Prostate gland (tissue), 2 donors: Measurements from ENCODE around the gene EVC2. TPM values are rescaled to one million over a fixed set of nuclear protein-coding genes. Genes with fewer than 3 reads are reported as not detected.

Experiments used
- DNase-seq: peaks from one replicate; pipeline ENCODE4 v3.0.0-alpha.2; 2019; ENCODE audit warnings: low spot score
- H3K27ac ChIP-seq, 2 donors: fragments of 200-600 bp; sonication (generic); 2 replicates each; pipeline ENCODE4 v1.5.1; 2017 to 2019
- H3K27me3 ChIP-seq: fragments of 200-600 bp; sonication (generic); replicated peaks from 2 replicates; pipeline ENCODE4 v1.5.1; 2019; ENCODE audit not compliant: insufficient read depth
- H3K36me3 ChIP-seq, 2 donors: fragments of 200-600 bp; sonication (generic); 1 replicate in 1 of 2; 2 replicates in 1 of 2; pipeline versions ENCODE4 v1.5.1 to v1.8.1; 2017 to 2019
- H3K4me1 ChIP-seq: fragments of 200-600 bp; sonication (generic); replicated peaks from 2 replicates; pipeline ENCODE4 v1.5.1; 2019
- H3K4me3 ChIP-seq, 2 donors: fragments of 200-600 bp; sonication (generic); 2 replicates each; pipeline ENCODE4 v1.5.1; 2017 to 2019
- H3K9me3 ChIP-seq: fragments of 200-600 bp; sonication (generic); 2 replicates; pipeline ENCODE4 v1.5.1; 2017
- POLR2A ChIP-seq: fragments of 450-650 bp; IDR thresholded peaks from one replicate; pipeline ENCODE4 v1.6.1; 2016; ENCODE audit warnings: antibody characterized with exemption, mild to moderate bottlenecking
- POLR2AphosphoS5 ChIP-seq: sonication (generic); formaldehyde crosslinking; IDR thresholded peaks from one replicate; pipeline ENCODE4 v1.6.1; 2017; ENCODE audit warnings: antibody characterized with exemption
- WGBS: methylation state at CpG from one replicate; pipeline ENCODE4 v1.1.5; 2018; 5-methylcytosine and 5-hydroxymethylcytosine counted together
- intact Hi-C: fragments of 100-400 bp; cut with DNase I; formaldehyde crosslinking; loops from one replicate; pipeline ENCODE4 v1.14.2; 2022
- total RNA-seq, 2 donors: library from RNA; depleted of rRNA; stranded (reverse); fragments of >200 nt; gene quantifications; one replicate each; pipeline ENCODE4 v1.1.0, GENCODE V29; 2016
- TF ChIP-seq, protein P1 (sequence below), 4 experiments: fragments of 200-600 bp in 2 of 4; fragments of 450-650 bp in 2 of 4; sonication (generic) in 2 of 4; IDR thresholded peaks; 1 replicate in 3 of 4; 2 replicates in 1 of 4; pipeline ENCODE4 v1.5.1; 2016 to 2019; ENCODE audit warnings: antibody characterized with exemption in 4 of 4, mild to moderate bottlenecking in 2 of 4, moderate library complexity in 2 of 4

Gene EVC2
- total RNA-seq, 2 donors from 2014 or later, result 7.6 to 11.0 TPM

DNA sequence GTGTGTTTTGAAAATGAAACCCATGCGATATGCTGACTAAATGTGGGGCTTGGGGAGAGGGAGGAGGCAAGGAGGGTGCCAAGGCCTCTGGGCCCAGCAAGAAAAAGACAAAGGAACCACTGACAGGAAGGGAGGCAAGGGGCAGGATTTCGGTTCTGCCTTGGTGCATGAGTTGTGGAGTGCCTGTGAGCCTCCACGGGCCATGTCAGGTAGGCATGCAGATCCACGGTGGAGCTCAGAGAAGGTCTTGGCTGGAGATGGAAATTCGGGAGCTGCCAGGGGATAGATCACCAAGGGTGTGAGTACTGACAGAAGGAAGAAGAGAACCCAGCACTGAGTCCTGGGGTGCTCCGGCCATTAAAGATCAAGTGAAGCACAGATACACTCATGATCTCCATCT lies 4.1 kb downstream of the EVC2 start:
- no peaks in the 10 kb centered on the region for H3K36me3 ChIP-seq
- intact Hi-C loops, result no loop called here
- WGBS, result 89% methylated on average over 6 of the region's 6 CpGs
- H3K9me3 ChIP-seq, result no peaks in the 10 kb centered on the region
- no peak for DNase-seq
- TF ChIP-seq POLR2AphosphoS5 (no peak), POLR2A (no peak)
- TF ChIP-seq, protein P1, sequence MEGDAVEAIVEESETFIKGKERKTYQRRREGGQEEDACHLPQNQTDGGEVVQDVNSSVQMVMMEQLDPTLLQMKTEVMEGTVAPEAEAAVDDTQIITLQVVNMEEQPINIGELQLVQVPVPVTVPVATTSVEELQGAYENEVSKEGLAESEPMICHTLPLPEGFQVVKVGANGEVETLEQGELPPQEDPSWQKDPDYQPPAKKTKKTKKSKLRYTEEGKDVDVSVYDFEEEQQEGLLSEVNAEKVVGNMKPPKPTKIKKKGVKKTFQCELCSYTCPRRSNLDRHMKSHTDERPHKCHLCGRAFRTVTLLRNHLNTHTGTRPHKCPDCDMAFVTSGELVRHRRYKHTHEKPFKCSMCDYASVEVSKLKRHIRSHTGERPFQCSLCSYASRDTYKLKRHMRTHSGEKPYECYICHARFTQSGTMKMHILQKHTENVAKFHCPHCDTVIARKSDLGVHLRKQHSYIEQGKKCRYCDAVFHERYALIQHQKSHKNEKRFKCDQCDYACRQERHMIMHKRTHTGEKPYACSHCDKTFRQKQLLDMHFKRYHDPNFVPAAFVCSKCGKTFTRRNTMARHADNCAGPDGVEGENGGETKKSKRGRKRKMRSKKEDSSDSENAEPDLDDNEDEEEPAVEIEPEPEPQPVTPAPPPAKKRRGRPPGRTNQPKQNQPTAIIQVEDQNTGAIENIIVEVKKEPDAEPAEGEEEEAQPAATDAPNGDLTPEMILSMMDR (IDR thresholded peaks at IDR 0.05), result no peak
- H3K27me3 ChIP-seq, result no peaks in the 10 kb centered on the region
- no peak overlapping the region for H3K4me3 ChIP-seq
- peaks cover 2% of the 10 kb centered on the region for H3K4me1 ChIP-seq
- H3K27ac ChIP-seq, result no peak overlapping the region

DNA sequence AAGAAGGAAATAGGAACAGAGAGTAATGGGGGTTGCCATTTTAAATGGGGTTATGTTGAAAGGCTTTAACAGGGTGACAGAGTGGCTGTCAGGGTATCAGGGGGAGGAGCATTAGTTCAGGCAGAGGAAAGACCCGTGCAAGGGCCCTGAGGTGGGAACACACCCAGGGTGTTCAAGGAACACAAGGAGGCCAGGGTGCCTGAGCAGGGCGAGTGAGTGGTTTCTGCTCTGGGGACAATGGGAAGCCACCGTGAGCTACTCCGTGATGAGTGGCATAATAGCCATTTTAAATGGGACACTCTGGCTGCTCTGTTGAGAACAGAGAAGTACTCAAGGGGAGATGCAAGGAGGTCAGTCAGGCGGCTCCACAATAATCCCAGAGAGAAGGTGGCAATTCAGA lies 4.5 kb downstream of the EVC2 start:
- Histone ChIP-seq H3K27ac (no peak overlapping the region), H3K36me3 (no peaks in the 10 kb centered on the region), H3K4me1 (no peaks in the 10 kb centered on the region), H3K27me3 (no peaks in the 10 kb centered on the region), H3K4me3 (no peak overlapping the region), H3K9me3 (no peaks in the 10 kb centered on the region)
- WGBS, result 93% methylated on average over 5 of the region's 5 CpGs
- no peak for DNase-seq
- intact Hi-C loops, result no loop called here
- TF ChIP-seq POLR2A, result no peak
- TF ChIP-seq, protein P1 (IDR thresholded peaks at IDR 0.05), result no peak
- no peak for TF ChIP-seq POLR2AphosphoS5

DNA sequence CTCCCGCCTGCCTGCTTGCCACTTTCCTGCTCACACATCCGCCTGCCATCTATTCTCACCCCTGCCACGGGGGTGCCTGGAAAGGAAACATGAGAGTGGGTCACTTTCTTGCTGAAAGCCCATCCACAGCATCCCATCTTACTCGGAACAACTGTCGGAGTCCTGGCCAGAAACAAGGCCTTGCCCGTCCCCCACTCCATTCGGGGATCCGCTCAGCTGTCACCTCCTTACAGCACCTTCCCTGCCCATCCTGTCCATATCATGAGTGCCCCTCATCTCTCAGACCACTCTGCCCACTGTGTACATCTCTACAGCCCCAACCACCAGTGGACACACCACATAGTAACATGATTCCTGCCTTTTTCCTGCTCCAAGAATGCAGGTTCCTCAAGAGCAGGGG lies 6.4 kb downstream of the EVC2 start:
- no peaks in the 10 kb centered on the region for H3K36me3 ChIP-seq
- no peaks in the 10 kb centered on the region for H3K4me1 ChIP-seq
- intact Hi-C loops, result no loop called here
- TF ChIP-seq POLR2AphosphoS5 (no peak), POLR2A (no peak)
- TF ChIP-seq, protein P1 (IDR thresholded peaks at IDR 0.05), result no peak
- no peak for DNase-seq
- no peak overlapping the region for H3K4me3 ChIP-seq
- no peaks in the 10 kb centered on the region for H3K27me3 ChIP-seq
- no peak overlapping the region for H3K27ac ChIP-seq
- 90% methylated on average over 8 of the region's 8 CpGs for WGBS
- no peaks in the 10 kb centered on the region for H3K9me3 ChIP-seq

DNA sequence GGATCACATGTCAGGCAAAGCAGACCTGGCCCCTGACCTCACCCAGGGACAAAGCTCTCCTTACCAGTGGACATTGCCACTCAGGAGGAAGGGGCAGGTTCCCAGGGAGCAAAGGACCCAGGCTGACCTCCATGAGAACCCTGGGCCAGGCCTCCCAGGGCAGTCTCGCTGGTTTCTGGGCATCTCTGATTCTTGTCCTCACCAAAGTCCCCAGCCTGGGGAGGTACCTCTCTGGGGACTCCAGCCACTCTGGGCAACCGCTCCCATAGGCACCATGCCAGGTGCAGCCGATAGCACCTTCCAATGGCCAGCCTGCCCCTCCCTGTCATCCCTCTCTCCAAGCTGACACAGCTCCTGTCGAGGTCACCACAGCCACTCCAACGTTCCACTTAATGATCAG lies 7.9 kb downstream of the EVC2 start:
- 87% methylated on average over 5 of the region's 5 CpGs for WGBS

DNA sequence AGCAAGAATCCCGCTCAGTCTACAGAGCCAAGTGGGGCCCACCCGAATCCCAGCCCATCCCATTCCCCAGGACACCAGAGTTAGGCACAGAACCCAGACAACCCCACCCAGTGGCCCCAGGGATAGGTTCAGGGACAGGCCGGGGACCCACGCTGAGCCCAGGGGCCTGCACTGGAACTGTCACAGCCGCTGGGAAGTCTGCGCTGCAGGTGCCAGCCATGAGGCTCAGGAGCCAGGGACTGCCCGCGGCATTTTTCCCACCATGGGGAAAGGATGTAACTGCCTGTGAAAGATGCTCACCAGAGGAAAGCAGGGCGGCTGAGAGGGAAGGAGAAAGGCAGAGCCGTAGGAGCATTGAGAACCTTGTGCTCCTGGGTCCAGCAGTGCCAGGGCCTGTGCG lies 12.0 kb downstream of the EVC2 start:
- DNase-seq, result no peak
- no peak overlapping the region for H3K27ac ChIP-seq
- WGBS, result 93% methylated on average over 11 of the region's 11 CpGs
- TF ChIP-seq POLR2AphosphoS5 (no peak), POLR2A (no peak)
- TF ChIP-seq, protein P1 (IDR thresholded peaks at IDR 0.05), result no peak
- no peaks in the 10 kb centered on the region for H3K27me3 ChIP-seq
- no peak overlapping the region for H3K4me3 ChIP-seq
- H3K4me1 ChIP-seq, result no peaks in the 10 kb centered on the region
- intact Hi-C loops, result no loop called here
- no peaks in the 10 kb centered on the region for H3K9me3 ChIP-seq
- H3K36me3 ChIP-seq, result no peaks in the 10 kb centered on the region

More for the DNA sequence above, 7.9 kb downstream of the EVC2 start:
- Histone ChIP-seq H3K4me1 (no peaks in the 10 kb centered on the region), H3K36me3 (no peaks in the 10 kb centered on the region), H3K9me3 (no peaks in the 10 kb centered on the region), H3K27ac (no peak overlapping the region), H3K27me3 (no peaks in the 10 kb centered on the region), H3K4me3 (no peak overlapping the region)
- intact Hi-C loops, result no loop called here
- TF ChIP-seq, protein P1 (IDR thresholded peaks at IDR 0.05), result no peak
- no peak for TF ChIP-seq POLR2AphosphoS5
- TF ChIP-seq POLR2A, result no peak
- no peak for DNase-seq
